Eye (tissue), 1 donor: Measurements from ENCODE around the gene FARP1.

Experiments
- DNase-seq: peaks from one replicate; pipeline ENCODE4 v3.0.0-alpha.2; 2015

FARP1 gene

GRCh38 chr13:98288211-98288610 is 145.3 kb downstream of the FARP1 start:
- no peak for DNase-seq

GRCh38 chr13:98289339-98289945 is 146.5 kb downstream of the FARP1 start:
- peak; percentile 91 for DNase-seq

DNA sequence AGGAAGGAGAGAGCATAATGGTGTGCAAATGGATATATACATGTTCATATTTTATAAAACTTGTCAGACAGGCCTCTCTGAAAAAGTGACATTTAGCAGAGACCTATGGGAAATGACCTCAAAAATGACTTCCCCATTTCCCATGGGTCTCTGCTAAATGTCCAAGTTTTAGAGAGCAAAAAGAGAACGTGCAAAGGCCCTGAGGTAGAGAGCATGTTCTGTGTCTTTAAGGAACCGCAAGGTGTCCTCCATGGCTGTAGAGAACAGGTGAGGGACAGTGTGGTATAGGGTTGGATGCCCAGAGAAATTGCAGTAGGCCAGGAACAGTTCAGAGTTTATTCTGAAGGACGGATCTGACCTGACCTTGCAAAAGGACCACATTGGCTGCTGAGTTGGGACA is 147.4 kb downstream of the FARP1 start:
- no peak for DNase-seq

DNA sequence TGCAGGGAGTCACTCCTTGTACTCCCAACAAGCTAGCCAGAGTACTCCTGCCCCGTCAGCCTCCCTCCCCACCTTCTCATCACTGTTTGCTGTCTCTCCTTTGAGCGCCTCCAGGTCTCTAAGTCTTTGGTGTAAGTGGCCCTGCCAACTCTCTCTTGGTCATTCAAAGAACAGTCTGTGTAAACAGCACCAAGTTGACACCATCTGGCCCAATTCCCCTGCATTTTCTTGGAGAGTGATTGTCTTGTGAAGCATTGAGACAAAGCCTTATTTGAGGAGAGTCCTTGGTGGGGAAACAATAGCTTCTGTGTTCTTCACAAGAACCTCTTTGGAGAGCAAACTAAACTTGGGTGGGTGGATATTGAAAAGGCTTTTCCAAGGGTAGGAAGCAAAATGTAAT is 148.8 kb downstream of the FARP1 start:
- peak; percentile 57 for DNase-seq

- DNase-seq = no peak
These were observed 150.2 kb downstream of the FARP1 start for GRCh38 chr13:98293103-98293502.

- DNase-seq = no peak
These were observed 150.8 kb downstream of the FARP1 start for GRCh38 chr13:98293570-98294142.

- DNase-seq = no peak
These were observed 152.5 kb downstream of the FARP1 start for GRCh38 chr13:98295371-98295770.

GRCh38 chr13:98297051-98297450 is 154.2 kb downstream of the FARP1 start:
- DNase-seq = no peak

DNA sequence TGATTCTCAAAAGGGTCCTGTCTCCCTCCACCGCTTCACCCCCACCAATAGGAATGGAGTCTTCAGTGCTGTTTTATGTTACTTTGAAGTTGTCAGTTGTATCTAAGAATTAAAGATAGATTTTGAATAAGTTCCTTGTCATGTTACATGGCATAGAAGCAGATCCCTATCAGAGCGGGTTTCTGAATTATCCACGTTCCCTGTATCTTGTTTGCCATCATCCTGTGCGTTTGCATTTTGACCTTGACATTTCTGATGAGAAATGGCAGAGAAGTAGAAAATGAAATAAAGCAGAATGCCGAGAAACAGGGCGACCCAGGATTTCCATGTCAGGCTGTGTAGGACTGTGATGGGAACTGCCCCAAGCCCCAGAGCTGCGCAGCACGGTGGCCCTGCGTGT is 154.9 kb downstream of the FARP1 start:
- DNase-seq = no peak

- no peak for DNase-seq
These were observed 155.7 kb downstream of the FARP1 start for GRCh38 chr13:98298599-98298998.

GRCh38 chr13:98299235-98299965 is 156.5 kb downstream of the FARP1 start:
- no peak for DNase-seq

DNA sequence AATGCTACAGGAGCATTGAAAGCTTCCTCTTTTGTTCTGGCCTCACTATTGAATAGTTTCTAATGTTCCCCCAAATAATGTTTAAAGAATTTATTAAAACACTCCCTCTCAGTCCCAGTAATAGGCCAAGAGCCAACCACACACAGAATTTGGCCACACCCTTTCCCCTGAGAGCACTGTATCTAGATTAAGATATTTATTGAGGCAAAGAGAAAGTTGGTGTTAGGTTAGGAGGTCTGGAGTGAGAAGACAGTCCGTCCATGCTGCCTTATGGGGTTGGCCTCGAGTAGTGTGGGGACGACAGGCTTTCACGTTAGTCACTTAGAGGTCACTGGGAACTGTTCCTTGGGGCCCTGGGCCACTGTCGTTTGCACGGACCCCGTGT is 157.1 kb downstream of the FARP1 start:
- DNase-seq = no peak

DNA sequence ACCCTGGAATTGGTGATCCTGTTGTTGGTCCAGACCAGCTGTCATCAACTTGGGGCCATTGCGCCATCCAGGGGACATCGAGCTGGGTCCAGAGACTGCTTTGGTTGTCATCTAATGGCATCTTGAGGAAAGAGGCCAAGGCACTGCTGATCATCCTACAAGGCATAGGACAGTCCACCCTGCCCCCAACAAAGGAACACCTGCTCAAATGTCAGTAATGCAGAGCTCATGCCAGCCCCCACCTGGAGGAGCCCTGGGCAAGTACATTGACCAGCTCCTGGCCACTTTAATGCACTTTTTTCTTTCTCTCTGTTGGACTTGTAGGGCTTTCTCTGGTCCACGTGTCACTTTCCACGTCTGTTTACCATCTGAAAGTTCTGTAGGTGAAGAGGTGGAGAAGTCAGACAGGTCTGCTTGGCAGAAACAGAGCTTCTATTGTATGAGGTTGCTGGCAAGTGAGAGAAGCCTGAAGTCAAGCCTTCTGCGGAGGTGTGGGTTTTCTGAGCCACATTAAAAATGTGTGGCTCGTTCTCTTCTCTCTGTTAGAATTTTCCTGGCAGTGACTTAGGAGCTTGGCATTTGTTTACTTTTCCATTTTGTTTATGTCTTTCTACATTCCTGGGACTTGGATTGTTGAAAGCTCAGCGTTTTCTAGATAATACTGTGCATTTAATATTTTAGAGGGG is 158.2 kb downstream of the FARP1 start:
- no peak for DNase-seq

- no peak for DNase-seq
These were observed 158.8 kb downstream of the FARP1 start for GRCh38 chr13:98301721-98302120.

DNA sequence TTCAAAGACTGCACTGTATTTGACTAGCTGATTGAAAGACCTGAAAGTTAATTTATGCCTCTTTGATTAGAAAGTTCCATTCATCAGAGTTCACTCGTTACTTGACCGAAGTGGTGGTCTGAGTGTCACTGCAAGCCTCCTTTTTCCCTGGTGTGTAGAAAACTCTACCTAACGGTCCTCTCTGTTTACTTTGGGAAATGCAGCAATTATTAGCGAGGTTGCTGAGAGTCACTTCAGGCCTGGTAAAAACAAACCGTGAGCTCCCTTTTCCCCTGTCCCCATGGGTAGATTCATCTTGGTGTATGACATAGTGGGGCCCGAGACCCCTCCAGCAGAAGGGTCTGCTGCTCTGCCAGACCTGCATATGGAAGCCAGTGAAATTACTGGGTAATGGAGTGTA is 161.0 kb downstream of the FARP1 start:
- DNase-seq = no peak

- no peak for DNase-seq
These were observed 162.8 kb downstream of the FARP1 start for GRCh38 chr13:98305670-98306069.

GRCh38 chr13:98307463-98308085 is 164.7 kb downstream of the FARP1 start:
- DNase-seq = peak; percentile 47

GRCh38 chr13:98308086-98308911 is 165.4 kb downstream of the FARP1 start:
- no peak for DNase-seq

GRCh38 chr13:98309569-98310335 is 166.9 kb downstream of the FARP1 start:
- no peak for DNase-seq

- DNase-seq = no peak
These were observed 167.7 kb downstream of the FARP1 start for GRCh38 chr13:98310485-98311199.

GRCh38 chr13:98311200-98311548 is 168.3 kb downstream of the FARP1 start:
- no peak for DNase-seq
